ENCODE measurements around the gene VWCE. TPM values are rescaled to one million over a fixed set of nuclear protein-coding genes. Genes with fewer than 3 reads are reported as not detected.

VWCE gene
- polyA plus RNA-seq, 1 donor (not counting 4 experiments of a cell fraction or from before 2014, with no cell fraction given): 0.30 TPM

DNA sequence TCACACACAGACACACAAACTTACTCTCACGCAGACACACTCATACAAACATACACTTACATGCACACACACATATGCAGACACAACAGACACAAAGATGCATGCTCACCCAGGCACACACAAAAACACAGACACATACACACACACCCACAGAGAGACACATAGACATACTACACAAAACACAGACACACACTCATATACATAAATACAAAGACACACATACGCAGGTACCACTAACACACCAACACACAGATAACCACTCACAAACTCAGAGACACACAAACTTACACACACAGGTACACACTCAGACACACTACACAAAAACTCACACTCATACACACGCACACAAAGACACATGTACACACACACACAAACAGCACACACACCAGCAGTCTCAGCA, 22.4 kb downstream of the VWCE start:
- Histone ChIP-seq H2AFZ (ENCODE audit: control insufficient read depth, low read length) (no peak overlapping the region), H3K36me3 (ENCODE audit: control insufficient read depth in 2 of 2, extremely low read depth in 1 of 2, insufficient read depth in 2 of 2, low read length in 2 of 2) (peaks cover 0 to 1% of the 10 kb centered on the region in 2 experiments), H4K20me1 (ENCODE audit: control insufficient read depth, extremely low read depth, insufficient read depth, low read length) (no peaks in the 10 kb centered on the region), H3K4me2 (ENCODE audit: control insufficient read depth, extremely low read depth, insufficient read depth, low read depth, low read length) (no peak overlapping the region), H3K27ac (ENCODE audit: control insufficient read depth, insufficient read depth, low read length) (no peak overlapping the region), H3K9me1 (ENCODE audit: control insufficient read depth, extremely low read depth, insufficient read depth, low read length) (no peaks in the 10 kb centered on the region), H3K9ac (ENCODE audit: control insufficient read depth, extremely low read depth, insufficient read depth, low read length) (no peak overlapping the region), H3K4me1 (ENCODE audit: control insufficient read depth, extremely low read depth, insufficient read depth, low read length) (peaks cover 21% of the 10 kb centered on the region), H3K27me3 (ENCODE audit: control insufficient read depth, extremely low read depth, insufficient read depth, low read length) (peaks cover 2% of the 10 kb centered on the region), H3K79me2 (ENCODE audit: control insufficient read depth, insufficient read depth, low read length) (no peaks in the 10 kb centered on the region), H3K9me3 (ENCODE audit: control insufficient read depth, low read depth, low read length) (no peaks in the 10 kb centered on the region), H3K4me3 (ENCODE audit: control insufficient read depth in 2 of 3, extremely low read depth in 1 of 3, insufficient read depth in 2 of 3, low read depth in 1 of 3, low read length in 3 of 3) (no peak overlapping the region)
- no peak for FAIRE-seq
- dilution Hi-C loops (cut with MboI; ENCODE audit: extremely low pct_ligation_motif_present, low sequenced_read_pairs): no loop called here
- no peak for DNase-seq (ENCODE audit: low read depth, low spot score)
- no peak for TF ChIP-seq EZH2 (IDR thresholded peaks at IDR 0.05; ENCODE audit: low read length)
- TF ChIP-seq, protein P1, sequence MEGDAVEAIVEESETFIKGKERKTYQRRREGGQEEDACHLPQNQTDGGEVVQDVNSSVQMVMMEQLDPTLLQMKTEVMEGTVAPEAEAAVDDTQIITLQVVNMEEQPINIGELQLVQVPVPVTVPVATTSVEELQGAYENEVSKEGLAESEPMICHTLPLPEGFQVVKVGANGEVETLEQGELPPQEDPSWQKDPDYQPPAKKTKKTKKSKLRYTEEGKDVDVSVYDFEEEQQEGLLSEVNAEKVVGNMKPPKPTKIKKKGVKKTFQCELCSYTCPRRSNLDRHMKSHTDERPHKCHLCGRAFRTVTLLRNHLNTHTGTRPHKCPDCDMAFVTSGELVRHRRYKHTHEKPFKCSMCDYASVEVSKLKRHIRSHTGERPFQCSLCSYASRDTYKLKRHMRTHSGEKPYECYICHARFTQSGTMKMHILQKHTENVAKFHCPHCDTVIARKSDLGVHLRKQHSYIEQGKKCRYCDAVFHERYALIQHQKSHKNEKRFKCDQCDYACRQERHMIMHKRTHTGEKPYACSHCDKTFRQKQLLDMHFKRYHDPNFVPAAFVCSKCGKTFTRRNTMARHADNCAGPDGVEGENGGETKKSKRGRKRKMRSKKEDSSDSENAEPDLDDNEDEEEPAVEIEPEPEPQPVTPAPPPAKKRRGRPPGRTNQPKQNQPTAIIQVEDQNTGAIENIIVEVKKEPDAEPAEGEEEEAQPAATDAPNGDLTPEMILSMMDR (optimal IDR thresholded peaks at IDR 0.05 in 1 of 3, IDR thresholded peaks at IDR 0.05 in 1 of 3, conservative IDR thresholded peaks at IDR 0.05 in 1 of 3; ENCODE audit: extremely low read depth in 1 of 3, insufficient read depth in 2 of 3, low read length in 3 of 3): no peak

- Histone ChIP-seq H2AFZ (ENCODE audit: control insufficient read depth, low read length) (no peak overlapping the region), H3K9me3 (ENCODE audit: control insufficient read depth, low read depth, low read length) (no peaks in the 10 kb centered on the region), H3K79me2 (ENCODE audit: control insufficient read depth, insufficient read depth, low read length) (no peaks in the 10 kb centered on the region), H3K27ac (ENCODE audit: control insufficient read depth, insufficient read depth, low read length) (no peak overlapping the region), H3K4me1 (ENCODE audit: control insufficient read depth, extremely low read depth, insufficient read depth, low read length) (peaks cover 23% of the 10 kb centered on the region), H3K4me2 (ENCODE audit: control insufficient read depth, extremely low read depth, insufficient read depth, low read depth, low read length) (no peak overlapping the region), H3K9ac (ENCODE audit: control insufficient read depth, extremely low read depth, insufficient read depth, low read length) (no peak overlapping the region), H3K27me3 (ENCODE audit: control insufficient read depth, extremely low read depth, insufficient read depth, low read length) (peaks cover 2% of the 10 kb centered on the region), H4K20me1 (ENCODE audit: control insufficient read depth, extremely low read depth, insufficient read depth, low read length) (no peaks in the 10 kb centered on the region), H3K9me1 (ENCODE audit: control insufficient read depth, extremely low read depth, insufficient read depth, low read length) (no peaks in the 10 kb centered on the region), H3K4me3 (ENCODE audit: control insufficient read depth in 2 of 3, extremely low read depth in 1 of 3, insufficient read depth in 2 of 3, low read depth in 1 of 3, low read length in 3 of 3) (no peak overlapping the region), H3K36me3 (ENCODE audit: control insufficient read depth in 2 of 2, extremely low read depth in 1 of 2, insufficient read depth in 2 of 2, low read length in 2 of 2) (no peaks in the 10 kb centered on the region)
- dilution Hi-C loops (cut with MboI; ENCODE audit: extremely low pct_ligation_motif_present, low sequenced_read_pairs): no loop called here
- DNase-seq (ENCODE audit: low read depth, low spot score) (no peak), FAIRE-seq (no peak)
- TF ChIP-seq, protein P1 (optimal IDR thresholded peaks at IDR 0.05 in 1 of 3, IDR thresholded peaks at IDR 0.05 in 1 of 3, conservative IDR thresholded peaks at IDR 0.05 in 1 of 3; ENCODE audit: extremely low read depth in 1 of 3, insufficient read depth in 2 of 3, low read length in 3 of 3): no peak
- no peak for TF ChIP-seq EZH2 (IDR thresholded peaks at IDR 0.05; ENCODE audit: low read length)
Measured at GRCh38 chr11:61270354-61271076, 24.6 kb downstream of the VWCE start.

All from keratinocyte (primary cell).